Hepatocyte (in vitro differentiated cells): ENCODE measurements around the gene MXD3. TPM values are rescaled to one million over a fixed set of nuclear protein-coding genes. Genes with fewer than 3 reads are reported as not detected.

Source experiments
- DNase-seq: peaks from one replicate; pipeline ENCODE4 v3.0.0-alpha.2; 2016; ENCODE audit warnings: low spot score
- H2AFZ ChIP-seq: fragments of 200-600 bp; sonication (generic); 2 replicates; pipeline ENCODE4 v1.6.0; 2016; ENCODE audit warnings: antibody characterized with exemption, mild to moderate bottlenecking
- H3K27ac ChIP-seq: fragments of 200-600 bp; sonication (generic); 2 replicates; pipeline ENCODE4 v1.5.1; 2016; ENCODE audit warnings: mild to moderate bottlenecking
- H3K27me3 ChIP-seq: fragments of 200-600 bp; sonication (generic); 2 replicates; pipeline ENCODE4 v1.6.1; 2016
- H3K36me3 ChIP-seq: fragments of 200-600 bp; sonication (generic); replicated peaks from 2 replicates; pipeline ENCODE4 v1.5.1; 2016; ENCODE audit warnings: low read depth; ENCODE audit not compliant: insufficient read depth
- H3K4me1 ChIP-seq: fragments of 200-600 bp; sonication (generic); 2 replicates; pipeline ENCODE4 v1.5.1; 2016; ENCODE audit warnings: mild to moderate bottlenecking, moderate library complexity; ENCODE audit not compliant: insufficient read depth
- H3K4me2 ChIP-seq: fragments of 200-600 bp; sonication (generic); 2 replicates; pipeline ENCODE4 v1.6.0; 2016
- H3K4me3 ChIP-seq: fragments of 200-600 bp; sonication (generic); 2 replicates; pipeline ENCODE4 v1.5.1; 2016; ENCODE audit warnings: mild to moderate bottlenecking
- H3K79me2 ChIP-seq: fragments of 200-600 bp; sonication (generic); 2 replicates; pipeline ENCODE4 v1.6.0; 2017; ENCODE audit warnings: mild to moderate bottlenecking
- H3K9me2 ChIP-seq: fragments of 200-600 bp; sonication (generic); replicated peaks from 2 replicates; pipeline ENCODE4 v1.6.0; 2017; ENCODE audit warnings: mild to moderate bottlenecking; ENCODE audit not compliant: insufficient read depth
- H3K9me3 ChIP-seq: fragments of 200-600 bp; sonication (generic); 2 replicates; pipeline ENCODE4 v1.5.1; 2016; ENCODE audit warnings: low read depth, mild to moderate bottlenecking
- H4K20me1 ChIP-seq: fragments of 200-600 bp; sonication (generic); 2 replicates; pipeline ENCODE4 v1.6.0; 2016; ENCODE audit warnings: mild to moderate bottlenecking; ENCODE audit not compliant: insufficient read depth, poor library complexity, severe bottlenecking
- EZH2 ChIP-seq: fragments of 200-600 bp; sonication (generic); IDR thresholded peaks from 2 replicates; pipeline ENCODE4 v1.6.1; 2016; ENCODE audit warnings: antibody characterized with exemption, mild to moderate bottlenecking, borderline replicate concordance
- EZH2phosphoT487 ChIP-seq: fragments of 200-600 bp; sonication (generic); IDR thresholded peaks from one replicate; pipeline ENCODE4 v1.6.1; 2018; ENCODE audit warnings: antibody characterized with exemption, mild to moderate bottlenecking, low read depth, moderate library complexity; ENCODE audit not compliant: unreplicated experiment, severe bottlenecking
- WGBS: methylation state at CpG from one replicate; pipeline ENCODE4 v1.1.6; 2016; ENCODE audit warnings: low lambda C conversion rate; ENCODE audit errors: missing lambda C conversion rate; 5-methylcytosine and 5-hydroxymethylcytosine counted together
- polyA plus RNA-seq: library from polyadenylated mRNA; unstranded; fragments of >200 nt; fragmentation: Nextera tagmentation; extraction: Ambion mirVana; gene quantifications from 2 replicates; pipeline ENCODE4 v1.2.1, GENCODE V29; 2016
- total RNA-seq: library from RNA; depleted of rRNA; stranded (reverse); fragments of >200 nt; gene quantifications from 2 replicates; pipeline ENCODE4 v1.2.3, GENCODE V29; 2014
- TF ChIP-seq, protein P1 (sequence below): fragments of 200-600 bp; sonication (generic); IDR thresholded peaks from 2 replicates; pipeline ENCODE4 v1.5.1; 2016; ENCODE audit warnings: antibody characterized with exemption, mild to moderate bottlenecking; ENCODE audit not compliant: poor library complexity

MXD3 gene
- total and polyA plus RNA-seq, 2 experiments from 2014 or later: 11.9 to 22.3 TPM

DNA sequence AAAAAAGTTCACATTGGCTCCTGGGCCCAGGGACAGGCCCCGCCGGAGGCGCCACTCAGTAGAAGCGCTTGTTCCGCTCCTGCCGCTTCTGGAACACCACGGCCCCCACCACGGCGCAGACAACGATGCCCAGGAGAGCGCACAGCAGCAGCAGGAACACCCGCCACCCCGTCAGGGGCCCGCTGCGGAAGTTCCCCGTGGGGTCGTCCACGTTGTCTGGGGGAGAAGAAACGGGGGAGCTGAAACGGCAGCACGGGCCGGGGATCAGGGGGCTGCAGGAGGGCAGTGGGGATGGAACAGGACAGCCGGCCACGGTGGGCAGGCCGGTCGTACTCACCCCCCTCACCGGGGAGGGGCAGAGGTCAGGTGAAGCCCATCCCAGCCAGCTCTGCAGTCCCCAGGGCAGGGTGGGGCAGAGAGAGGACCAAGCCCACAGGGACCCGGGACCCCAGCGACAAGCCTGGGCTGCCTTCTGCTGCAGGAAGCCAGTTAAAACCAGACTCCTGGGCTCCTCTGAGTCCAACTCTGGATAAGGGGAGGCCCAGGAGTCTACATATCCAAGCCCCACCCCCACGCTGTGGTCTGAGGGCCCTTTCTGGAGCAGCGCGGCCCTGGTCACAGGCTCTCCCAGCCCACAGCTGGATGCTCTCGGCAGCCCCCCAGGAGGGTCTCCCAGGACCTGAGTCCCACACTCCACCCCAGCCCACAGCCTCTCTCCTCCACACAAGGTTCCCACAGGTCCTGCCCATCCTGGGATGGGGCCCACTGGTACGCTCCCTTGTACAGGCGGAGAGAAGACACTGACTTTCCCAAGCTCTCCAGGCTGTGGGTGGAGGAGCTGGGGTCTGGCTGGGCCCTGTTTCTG lies 20.6 kb upstream of the MXD3 start:
- WGBS: 98% methylated on average over 31 of the region's 35 CpGs
- Histone ChIP-seq H3K27ac (no peak overlapping the region), H3K4me1 (no peaks in the 10 kb centered on the region), H3K4me3 (no peak overlapping the region), H3K79me2 (no peaks in the 10 kb centered on the region), H3K9me3 (no peaks in the 10 kb centered on the region), H3K9me2 (no peaks in the 10 kb centered on the region), H4K20me1 (no peaks in the 10 kb centered on the region), H2AFZ (no peak overlapping the region), H3K27me3 (no peaks in the 10 kb centered on the region), H3K4me2 (no peak overlapping the region), H3K36me3 (no peaks in the 10 kb centered on the region)
- no peak for DNase-seq
- TF ChIP-seq, protein P1, sequence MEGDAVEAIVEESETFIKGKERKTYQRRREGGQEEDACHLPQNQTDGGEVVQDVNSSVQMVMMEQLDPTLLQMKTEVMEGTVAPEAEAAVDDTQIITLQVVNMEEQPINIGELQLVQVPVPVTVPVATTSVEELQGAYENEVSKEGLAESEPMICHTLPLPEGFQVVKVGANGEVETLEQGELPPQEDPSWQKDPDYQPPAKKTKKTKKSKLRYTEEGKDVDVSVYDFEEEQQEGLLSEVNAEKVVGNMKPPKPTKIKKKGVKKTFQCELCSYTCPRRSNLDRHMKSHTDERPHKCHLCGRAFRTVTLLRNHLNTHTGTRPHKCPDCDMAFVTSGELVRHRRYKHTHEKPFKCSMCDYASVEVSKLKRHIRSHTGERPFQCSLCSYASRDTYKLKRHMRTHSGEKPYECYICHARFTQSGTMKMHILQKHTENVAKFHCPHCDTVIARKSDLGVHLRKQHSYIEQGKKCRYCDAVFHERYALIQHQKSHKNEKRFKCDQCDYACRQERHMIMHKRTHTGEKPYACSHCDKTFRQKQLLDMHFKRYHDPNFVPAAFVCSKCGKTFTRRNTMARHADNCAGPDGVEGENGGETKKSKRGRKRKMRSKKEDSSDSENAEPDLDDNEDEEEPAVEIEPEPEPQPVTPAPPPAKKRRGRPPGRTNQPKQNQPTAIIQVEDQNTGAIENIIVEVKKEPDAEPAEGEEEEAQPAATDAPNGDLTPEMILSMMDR: no peak
- no peak for TF ChIP-seq EZH2
- no peak for TF ChIP-seq EZH2phosphoT487

DNA sequence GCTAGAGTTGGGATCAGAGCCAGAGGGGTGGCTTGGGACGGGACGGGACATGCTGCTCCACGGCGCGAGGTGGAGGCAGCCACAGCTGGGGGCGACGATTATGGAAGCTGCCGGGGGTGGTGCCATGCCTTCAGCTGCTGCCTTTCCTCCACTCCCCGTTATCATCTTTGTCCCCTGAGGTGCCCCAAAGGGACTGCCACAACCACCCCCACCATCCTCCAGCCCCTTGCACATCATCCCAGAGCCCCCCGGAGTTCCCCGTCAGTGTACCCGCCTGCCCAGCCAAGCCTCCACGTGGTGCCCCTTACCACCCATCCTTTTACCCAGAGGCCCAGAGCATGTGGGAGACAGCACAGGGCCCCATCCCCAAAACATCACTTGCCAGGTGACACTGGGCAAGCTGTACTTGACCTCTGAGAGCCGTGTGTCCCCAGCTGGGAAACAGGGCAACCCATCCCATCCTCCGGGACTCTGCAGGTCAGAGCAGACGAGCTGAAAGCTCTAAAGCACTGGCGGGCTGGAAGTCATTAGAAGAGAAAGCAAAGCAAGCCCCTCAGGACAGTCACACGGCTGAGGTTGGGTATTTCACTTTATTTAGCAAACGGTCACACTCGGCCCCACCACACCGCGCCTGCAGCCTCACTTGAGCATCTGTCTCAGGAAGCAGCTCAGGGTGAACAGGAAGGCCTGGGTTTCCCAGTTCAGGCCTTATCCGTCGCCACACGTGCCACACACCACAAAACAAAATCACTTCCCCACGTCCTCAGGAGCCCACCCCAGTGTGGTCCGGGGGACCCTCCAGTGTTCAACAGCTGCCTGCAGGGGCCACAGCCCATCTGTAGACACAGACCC lies 19.5 kb upstream of the MXD3 start:
- Histone ChIP-seq H3K4me1 (peaks cover 3% of the 10 kb centered on the region), H3K36me3 (no peaks in the 10 kb centered on the region), H2AFZ (no peak overlapping the region), H3K79me2 (no peaks in the 10 kb centered on the region), H4K20me1 (no peaks in the 10 kb centered on the region), H3K4me3 (no peak overlapping the region), H3K9me2 (no peaks in the 10 kb centered on the region), H3K4me2 (no peak overlapping the region), H3K27me3 (no peaks in the 10 kb centered on the region), H3K27ac (no peak overlapping the region), H3K9me3 (no peaks in the 10 kb centered on the region)
- TF ChIP-seq EZH2: no peak
- TF ChIP-seq, protein P1: no peak
- TF ChIP-seq EZH2phosphoT487: no peak
- WGBS: 96% methylated on average over 23 of the region's 27 CpGs
- no peak for DNase-seq

DNA sequence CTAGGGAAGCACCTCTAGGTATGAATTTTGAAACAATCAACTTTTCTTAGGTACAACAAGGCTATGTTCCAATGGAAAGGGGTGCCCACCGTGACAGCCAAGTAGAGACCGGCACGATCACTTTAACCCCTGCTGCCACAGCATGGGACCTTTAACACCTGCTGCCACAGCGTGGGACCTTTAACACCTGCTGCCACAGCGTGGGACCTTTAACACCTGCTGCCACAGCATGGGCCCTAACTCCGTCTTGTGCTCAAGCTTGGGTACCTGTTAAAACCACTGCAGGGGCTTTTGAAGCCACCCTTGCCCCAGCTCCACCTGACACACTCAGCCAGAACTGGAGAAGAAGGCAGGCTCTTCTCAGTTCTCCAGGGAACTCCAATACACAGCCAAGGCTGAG lies 18.2 kb upstream of the MXD3 start:
- no peak overlapping the region for H2AFZ ChIP-seq
- no peak overlapping the region for H3K4me3 ChIP-seq
- H3K9me3 ChIP-seq: no peaks in the 10 kb centered on the region
- DNase-seq: no peak
- TF ChIP-seq EZH2phosphoT487 (no peak), EZH2 (no peak)
- TF ChIP-seq, protein P1: no peak
- H3K4me1 ChIP-seq: peaks cover 14% of the 10 kb centered on the region
- H3K27me3 ChIP-seq: no peaks in the 10 kb centered on the region
- no peak overlapping the region for H3K27ac ChIP-seq
- no peaks in the 10 kb centered on the region for H3K36me3 ChIP-seq
- H3K79me2 ChIP-seq: no peaks in the 10 kb centered on the region
- H3K9me2 ChIP-seq: no peaks in the 10 kb centered on the region
- no peak overlapping the region for H3K4me2 ChIP-seq
- no peaks in the 10 kb centered on the region for H4K20me1 ChIP-seq
- 94% methylated on average over 6 of the region's 6 CpGs for WGBS
